OCI-LY1 (cell line): ENCODE measurements around the gene TRPM3.

Experiments
- EZH2 ChIP-seq: fragments of 200-600 bp; sonication (generic), shearing (Covaris generic); IDR thresholded peaks from 2 replicates; pipeline ENCODE4 v1.8.0; 2017; ENCODE audit warnings: borderline replicate concordance, mixed run types, mild to moderate bottlenecking, antibody characterized with exemption, low read length, moderate library complexity, mixed read lengths
- TF ChIP-seq, protein P1 (sequence below): fragments of 200-600 bp; sonication (generic), shearing (Covaris generic); IDR thresholded peaks from 2 replicates; pipeline ENCODE4 v1.5.1; 2017; ENCODE audit warnings: mild to moderate bottlenecking, antibody characterized with exemption, low read length, moderate library complexity, mixed read lengths

DNA sequence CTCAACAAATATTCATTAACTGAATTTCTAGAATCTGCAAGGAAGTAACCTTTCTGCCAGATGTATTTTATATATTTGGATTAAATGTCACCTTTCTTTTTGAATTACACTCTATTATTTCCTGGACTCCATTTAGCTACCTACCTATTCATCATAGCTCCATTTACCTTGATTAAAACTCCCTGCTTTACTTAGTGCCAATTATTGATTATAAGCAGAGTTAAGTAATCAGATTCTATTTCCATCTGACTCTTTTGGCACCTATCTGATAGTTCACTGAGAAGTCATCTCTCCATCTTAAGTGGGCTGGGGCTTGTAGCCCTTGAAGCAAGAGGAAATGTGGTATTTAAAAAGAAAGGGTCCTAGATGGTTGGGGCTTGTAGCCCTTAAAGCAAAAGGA, 88.6 kb downstream of the TRPM3 start:
- TF ChIP-seq, protein P1, sequence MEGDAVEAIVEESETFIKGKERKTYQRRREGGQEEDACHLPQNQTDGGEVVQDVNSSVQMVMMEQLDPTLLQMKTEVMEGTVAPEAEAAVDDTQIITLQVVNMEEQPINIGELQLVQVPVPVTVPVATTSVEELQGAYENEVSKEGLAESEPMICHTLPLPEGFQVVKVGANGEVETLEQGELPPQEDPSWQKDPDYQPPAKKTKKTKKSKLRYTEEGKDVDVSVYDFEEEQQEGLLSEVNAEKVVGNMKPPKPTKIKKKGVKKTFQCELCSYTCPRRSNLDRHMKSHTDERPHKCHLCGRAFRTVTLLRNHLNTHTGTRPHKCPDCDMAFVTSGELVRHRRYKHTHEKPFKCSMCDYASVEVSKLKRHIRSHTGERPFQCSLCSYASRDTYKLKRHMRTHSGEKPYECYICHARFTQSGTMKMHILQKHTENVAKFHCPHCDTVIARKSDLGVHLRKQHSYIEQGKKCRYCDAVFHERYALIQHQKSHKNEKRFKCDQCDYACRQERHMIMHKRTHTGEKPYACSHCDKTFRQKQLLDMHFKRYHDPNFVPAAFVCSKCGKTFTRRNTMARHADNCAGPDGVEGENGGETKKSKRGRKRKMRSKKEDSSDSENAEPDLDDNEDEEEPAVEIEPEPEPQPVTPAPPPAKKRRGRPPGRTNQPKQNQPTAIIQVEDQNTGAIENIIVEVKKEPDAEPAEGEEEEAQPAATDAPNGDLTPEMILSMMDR: no peak
- no peak for TF ChIP-seq EZH2
